WTC11 (cell line): ENCODE data around the gene FMNL1.

ENCODE experiments used
- CBFB ChIP-seq: sonication (generic); formaldehyde crosslinking; IDR thresholded peaks from 2 replicates; pipeline ENCODE4 v1.8.1; 2022; ENCODE audit warnings: mild to moderate bottlenecking, low read depth, missing genetic modification reagents
- SP1 ChIP-seq: sonication (generic); formaldehyde crosslinking; conservative IDR thresholded peaks from 2 replicates; pipeline ENCODE4 v1.8.1; 2022; ENCODE audit warnings: missing genetic modification reagents
- TF ChIP-seq, protein P1 (sequence below): fragments of 200-600 bp; IDR thresholded peaks from 2 replicates; pipeline ENCODE4 v1.8.0; 2022; ENCODE audit warnings: antibody characterized with exemption
- TF ChIP-seq, protein P2 (sequence below): sonication (generic); formaldehyde crosslinking; IDR thresholded peaks from 2 replicates; pipeline ENCODE4 v1.8.1; 2023; ENCODE audit warnings: mild to moderate bottlenecking, missing genetic modification reagents, moderate library complexity

- TF ChIP-seq SP1 (CRISPR knock-in tag) (no peak), CBFB (no peak)
- TF ChIP-seq, protein P1, sequence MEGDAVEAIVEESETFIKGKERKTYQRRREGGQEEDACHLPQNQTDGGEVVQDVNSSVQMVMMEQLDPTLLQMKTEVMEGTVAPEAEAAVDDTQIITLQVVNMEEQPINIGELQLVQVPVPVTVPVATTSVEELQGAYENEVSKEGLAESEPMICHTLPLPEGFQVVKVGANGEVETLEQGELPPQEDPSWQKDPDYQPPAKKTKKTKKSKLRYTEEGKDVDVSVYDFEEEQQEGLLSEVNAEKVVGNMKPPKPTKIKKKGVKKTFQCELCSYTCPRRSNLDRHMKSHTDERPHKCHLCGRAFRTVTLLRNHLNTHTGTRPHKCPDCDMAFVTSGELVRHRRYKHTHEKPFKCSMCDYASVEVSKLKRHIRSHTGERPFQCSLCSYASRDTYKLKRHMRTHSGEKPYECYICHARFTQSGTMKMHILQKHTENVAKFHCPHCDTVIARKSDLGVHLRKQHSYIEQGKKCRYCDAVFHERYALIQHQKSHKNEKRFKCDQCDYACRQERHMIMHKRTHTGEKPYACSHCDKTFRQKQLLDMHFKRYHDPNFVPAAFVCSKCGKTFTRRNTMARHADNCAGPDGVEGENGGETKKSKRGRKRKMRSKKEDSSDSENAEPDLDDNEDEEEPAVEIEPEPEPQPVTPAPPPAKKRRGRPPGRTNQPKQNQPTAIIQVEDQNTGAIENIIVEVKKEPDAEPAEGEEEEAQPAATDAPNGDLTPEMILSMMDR: no peak
- TF ChIP-seq, protein P2, sequence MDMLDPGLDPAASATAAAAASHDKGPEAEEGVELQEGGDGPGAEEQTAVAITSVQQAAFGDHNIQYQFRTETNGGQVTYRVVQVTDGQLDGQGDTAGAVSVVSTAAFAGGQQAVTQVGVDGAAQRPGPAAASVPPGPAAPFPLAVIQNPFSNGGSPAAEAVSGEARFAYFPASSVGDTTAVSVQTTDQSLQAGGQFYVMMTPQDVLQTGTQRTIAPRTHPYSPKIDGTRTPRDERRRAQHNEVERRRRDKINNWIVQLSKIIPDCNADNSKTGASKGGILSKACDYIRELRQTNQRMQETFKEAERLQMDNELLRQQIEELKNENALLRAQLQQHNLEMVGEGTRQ (CRISPR knock-in tag): no peak
These were observed 37.5 kb upstream of the FMNL1 start for GRCh38 chr17:45184144-45184543.
